Neural progenitor cell (in vitro differentiated cells): ENCODE data around the gene SHISAL2B.

Source experiments
- EZH2 ChIP-seq: fragments of 200-600 bp; sonication (generic); IDR thresholded peaks from 2 replicates; pipeline ENCODE4 v1.6.1; 2017; ENCODE audit warnings: antibody characterized with exemption, mild to moderate bottlenecking, moderate library complexity
- EZH2phosphoT487 ChIP-seq: fragments of 200-600 bp; sonication (generic); IDR thresholded peaks from 2 replicates; pipeline ENCODE4 v1.6.1; 2017; ENCODE audit warnings: antibody characterized with exemption
- TF ChIP-seq, protein P1 (sequence below): fragments of 200-600 bp; sonication (generic); IDR thresholded peaks from 2 replicates; pipeline ENCODE4 v1.5.1; 2017; ENCODE audit warnings: antibody characterized with exemption, mild to moderate bottlenecking

DNA sequence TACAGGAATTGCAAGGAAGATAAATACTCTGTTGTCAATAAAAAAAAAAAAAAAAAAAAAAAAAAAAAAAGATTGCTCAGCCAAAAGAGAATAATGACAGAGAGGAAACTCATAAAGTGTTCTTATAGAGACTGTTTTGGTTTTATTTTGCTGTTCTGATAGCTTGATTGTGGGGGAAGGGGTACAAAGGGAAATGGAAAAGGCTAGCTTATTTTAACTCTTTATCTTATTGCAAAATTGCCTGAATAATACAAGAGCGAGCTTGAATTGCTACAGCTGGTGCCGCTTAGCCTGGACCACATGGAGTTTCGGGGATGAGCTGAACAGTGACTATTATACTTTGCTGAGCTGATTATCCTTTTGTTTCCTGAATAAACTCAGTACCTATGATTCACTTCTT lies 31.0 kb upstream of the SHISAL2B start:
- TF ChIP-seq EZH2 (no peak), EZH2phosphoT487 (no peak)
- TF ChIP-seq, protein P1, sequence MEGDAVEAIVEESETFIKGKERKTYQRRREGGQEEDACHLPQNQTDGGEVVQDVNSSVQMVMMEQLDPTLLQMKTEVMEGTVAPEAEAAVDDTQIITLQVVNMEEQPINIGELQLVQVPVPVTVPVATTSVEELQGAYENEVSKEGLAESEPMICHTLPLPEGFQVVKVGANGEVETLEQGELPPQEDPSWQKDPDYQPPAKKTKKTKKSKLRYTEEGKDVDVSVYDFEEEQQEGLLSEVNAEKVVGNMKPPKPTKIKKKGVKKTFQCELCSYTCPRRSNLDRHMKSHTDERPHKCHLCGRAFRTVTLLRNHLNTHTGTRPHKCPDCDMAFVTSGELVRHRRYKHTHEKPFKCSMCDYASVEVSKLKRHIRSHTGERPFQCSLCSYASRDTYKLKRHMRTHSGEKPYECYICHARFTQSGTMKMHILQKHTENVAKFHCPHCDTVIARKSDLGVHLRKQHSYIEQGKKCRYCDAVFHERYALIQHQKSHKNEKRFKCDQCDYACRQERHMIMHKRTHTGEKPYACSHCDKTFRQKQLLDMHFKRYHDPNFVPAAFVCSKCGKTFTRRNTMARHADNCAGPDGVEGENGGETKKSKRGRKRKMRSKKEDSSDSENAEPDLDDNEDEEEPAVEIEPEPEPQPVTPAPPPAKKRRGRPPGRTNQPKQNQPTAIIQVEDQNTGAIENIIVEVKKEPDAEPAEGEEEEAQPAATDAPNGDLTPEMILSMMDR, result no peak
